SK-N-SH (cell line): ENCODE data around the gene MACROD2.

Experiments
- NRF1 ChIP-seq: IDR thresholded peaks from 2 replicates; pipeline ENCODE4 v1.6.1; 2012; ENCODE audit warnings: low read depth, mild to moderate bottlenecking, low read length
- TF ChIP-seq, protein P1 (sequence below): fragments of 200-600 bp; sonication (generic); IDR thresholded peaks from 2 replicates; pipeline ENCODE4 v1.6.1; 2017; ENCODE audit warnings: antibody characterized with exemption, mild to moderate bottlenecking, moderate library complexity

DNA sequence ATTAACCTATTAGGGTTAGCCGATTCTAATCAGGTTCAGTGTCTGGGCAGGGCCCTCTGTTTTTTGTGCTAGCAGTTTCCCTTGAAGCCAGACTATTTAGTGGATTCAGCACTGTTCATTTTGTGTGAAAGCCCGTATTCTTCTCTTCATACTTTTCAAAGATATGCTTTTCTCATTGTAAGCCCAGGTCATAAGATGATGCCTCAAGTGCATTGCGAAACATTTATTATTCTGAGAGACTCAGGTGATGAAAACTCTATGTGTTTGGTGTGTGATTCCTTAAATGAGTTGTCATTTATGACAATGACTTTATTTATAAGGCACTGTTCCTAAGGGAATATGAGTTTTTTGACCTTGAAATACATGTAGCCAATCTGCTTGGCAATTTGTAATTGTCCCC is 1193.1 kb downstream of the MACROD2 start:
- TF ChIP-seq, protein P1, sequence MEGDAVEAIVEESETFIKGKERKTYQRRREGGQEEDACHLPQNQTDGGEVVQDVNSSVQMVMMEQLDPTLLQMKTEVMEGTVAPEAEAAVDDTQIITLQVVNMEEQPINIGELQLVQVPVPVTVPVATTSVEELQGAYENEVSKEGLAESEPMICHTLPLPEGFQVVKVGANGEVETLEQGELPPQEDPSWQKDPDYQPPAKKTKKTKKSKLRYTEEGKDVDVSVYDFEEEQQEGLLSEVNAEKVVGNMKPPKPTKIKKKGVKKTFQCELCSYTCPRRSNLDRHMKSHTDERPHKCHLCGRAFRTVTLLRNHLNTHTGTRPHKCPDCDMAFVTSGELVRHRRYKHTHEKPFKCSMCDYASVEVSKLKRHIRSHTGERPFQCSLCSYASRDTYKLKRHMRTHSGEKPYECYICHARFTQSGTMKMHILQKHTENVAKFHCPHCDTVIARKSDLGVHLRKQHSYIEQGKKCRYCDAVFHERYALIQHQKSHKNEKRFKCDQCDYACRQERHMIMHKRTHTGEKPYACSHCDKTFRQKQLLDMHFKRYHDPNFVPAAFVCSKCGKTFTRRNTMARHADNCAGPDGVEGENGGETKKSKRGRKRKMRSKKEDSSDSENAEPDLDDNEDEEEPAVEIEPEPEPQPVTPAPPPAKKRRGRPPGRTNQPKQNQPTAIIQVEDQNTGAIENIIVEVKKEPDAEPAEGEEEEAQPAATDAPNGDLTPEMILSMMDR: no peak
- TF ChIP-seq NRF1: no peak
